Activated CD8-positive, alpha-beta memory T cell treated with anti-CD3 and anti-CD28 coated beads, Interleukin-2, amount 50 U/mL, for 24 hours (primary cell): Measurements from ENCODE around the gene LARP4.

ENCODE experiments used
- DNase-seq: peaks from one replicate; pipeline ENCODE4 v3.0.0-alpha.2; 2020; ENCODE audit errors: extremely low read depth

The LARP4 gene

GRCh38 chr12:50525422-50525821 is 124.7 kb downstream of the LARP4 start:
- DNase-seq, result no peak

- no peak for DNase-seq
Observed at GRCh38 chr12:50527359-50527726, 126.7 kb downstream of the LARP4 start.

- no peak for DNase-seq
Observed at GRCh38 chr12:50528800-50529199, 128.1 kb downstream of the LARP4 start.

- DNase-seq, result no peak
Observed at GRCh38 chr12:50529345-50529744, 128.7 kb downstream of the LARP4 start.
